Spleen (tissue), 11 donors: ENCODE data around the gene ORC1. TPM values are rescaled to one million over a fixed set of nuclear protein-coding genes. Genes with fewer than 3 reads are reported as not detected.

Experiments
- DNase-seq: peaks from one replicate; pipeline ENCODE4 v3.0.0-alpha.2; 2020
- H3K27ac ChIP-seq, 8 donors: fragments of 200-600 bp; sonication (generic) in 7 of 8; 1 replicate in 4 of 8; 2 replicates in 4 of 8; pipeline versions ENCODE4 v1.5.0 to v1.8.0; 2016 to 2021; ENCODE audit warnings: inconsistent platforms in 4 of 8, mild to moderate bottlenecking in 4 of 8, moderate library complexity in 1 of 8
- H3K27me3 ChIP-seq, 7 donors: fragments of 200-600 bp; sonication (generic) in 6 of 7; replicated peaks in 1 of 7; 1 replicate in 4 of 7; 2 replicates in 3 of 7; pipeline versions ENCODE4 v1.5.0 to v1.8.0; 2016 to 2021; ENCODE audit warnings: inconsistent platforms in 3 of 7, mild to moderate bottlenecking in 1 of 7
- H3K36me3 ChIP-seq, 6 donors: fragments of 200-600 bp; sonication (generic) in 5 of 6; 1 replicate in 4 of 6; 2 replicates in 2 of 6; pipeline versions ENCODE4 v1.5.0 to v1.8.0; 2016 to 2021; ENCODE audit warnings: inconsistent platforms in 2 of 6
- H3K4me1 ChIP-seq, 6 donors: fragments of 200-600 bp; sonication (generic) in 5 of 6; 1 replicate in 3 of 6; 2 replicates in 3 of 6; pipeline versions ENCODE4 v1.5.0 to v1.8.0; 2016 to 2021; ENCODE audit warnings: inconsistent platforms in 3 of 6
- H3K4me3 ChIP-seq, 8 donors: fragments of 200-600 bp; sonication (generic) in 7 of 8; 1 replicate in 4 of 8; 2 replicates in 4 of 8; pipeline versions ENCODE4 v1.5.0 to v1.8.0; 2016 to 2021; ENCODE audit warnings: inconsistent platforms in 4 of 8, mild to moderate bottlenecking in 4 of 8, moderate library complexity in 2 of 8
- H3K9me3 ChIP-seq, 8 donors: fragments of 200-600 bp; sonication (generic) in 7 of 8; 1 replicate in 4 of 8; 2 replicates in 4 of 8; pipeline versions ENCODE4 v1.5.0 to v1.8.0; 2016 to 2021; ENCODE audit warnings: inconsistent platforms in 4 of 8
- CTCF ChIP-seq, 11 experiments: fragments of 200-600 bp in 7 of 11; fragments of 450-650 bp in 4 of 11; sonication (generic) in 4 of 11; IDR thresholded peaks in 8 of 11; conservative IDR thresholded peaks in 3 of 11; 1 replicate in 7 of 11; 2 replicates in 4 of 11; pipeline versions ENCODE4 v1.4.0 to v1.8.0; 2016 to 2021; ENCODE audit warnings: antibody characterized with exemption in 11 of 11, inconsistent platforms in 4 of 11, mild to moderate bottlenecking in 1 of 11
- POLR2A ChIP-seq, 3 donors: fragments of 450-650 bp; IDR thresholded peaks; one replicate each; pipeline ENCODE4 v1.5.1; 2017; ENCODE audit warnings: antibody characterized with exemption in 3 of 3, mild to moderate bottlenecking in 1 of 3
- POLR2AphosphoS5 ChIP-seq, 3 donors: sonication (generic); formaldehyde crosslinking; IDR thresholded peaks; one replicate each; pipeline ENCODE4 v1.5.1; 2017; ENCODE audit warnings: antibody characterized with exemption in 3 of 3
- WGBS, 5 donors: extraction: QIAGEN DNeasy Blood & Tissue Kit in 3 of 5; methylation state at CpG; one replicate each; pipeline versions ENCODE4 v1.1.5 to v1.1.7; 2013 to 2018; 5-methylcytosine and 5-hydroxymethylcytosine counted together
- intact Hi-C: fragments of 100-400 bp; cut with DNase I; formaldehyde crosslinking; loops from one replicate; pipeline ENCODE4 v1.15.0; 2023; ENCODE audit warnings: low total_unique reads
- polyA plus RNA-seq, 3 donors: library from polyadenylated mRNA; stranded (reverse); fragments of 200-250 nt; gene quantifications; one replicate each; pipeline ENCODE4 v1.2.1, GENCODE V29; 2013
- total RNA-seq, 7 donors: library from RNA; depleted of rRNA in 3 of 7; stranded (reverse); fragments of >200 nt in 3 of 7; fragmentation: NEBNext Ultra II Directional in 4 of 7; extraction: Animal tissue kit (Norgen Biotek cat#: 25700) in 4 of 7; gene quantifications; one replicate each; pipeline versions ENCODE4 v1.1.0 to v1.2.1, GENCODE V29; 2016 to 2021
- donor health status: healthy with polysubstance abuse.
- donor health status: DM: no; HTN: no; CAD: no; lungs with moderate emphysema.
- donor health status: DM: no; HTN: no; CAD: no.
- donor health status: Bipolar disorder and iron deficiency.
- donor health status: healthy.
- donor health status: DM: no; HTN: no; CAD: no.
- donor health status: DM: yes; HTN: yes; CAD: no.

The ORC1 gene
- total and polyA plus RNA-seq, 10 donors, result 0.60 to 5.4 (median 2.1) TPM

- H3K27ac ChIP-seq, result peak overlapping the region in 2 of 8 donors; percentile 97 to 98
- intact Hi-C loops, result no loop called here
Observed at GRCh38 chr1:52364235-52364839, 39.9 kb downstream of the ORC1 start.

DNA sequence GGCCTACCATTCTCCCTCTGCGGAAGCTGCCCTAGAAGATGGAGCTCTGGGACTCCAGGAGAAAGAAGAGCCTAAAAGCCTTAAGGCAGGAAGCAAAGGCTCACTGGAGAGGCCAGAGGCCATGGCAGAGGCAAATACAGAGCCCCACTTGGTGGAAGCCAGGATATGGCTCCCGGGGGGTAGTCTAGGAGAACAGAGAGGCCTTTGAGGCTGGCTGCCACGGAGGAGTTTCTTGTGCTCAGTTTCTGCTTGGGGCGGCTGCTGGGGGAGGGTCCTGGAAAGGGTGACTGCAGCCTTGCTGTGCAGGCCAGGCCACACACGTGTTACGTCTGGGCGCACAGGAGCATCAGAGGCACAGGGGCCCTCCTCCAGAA lies 43.6 kb downstream of the ORC1 start:
- intact Hi-C loops, result no loop called here
- TF ChIP-seq POLR2A (IDR thresholded peaks at IDR 0.05) (no peak), CTCF (IDR thresholded peaks at IDR 0.05 in 8 of 11, conservative IDR thresholded peaks at IDR 0.05 in 3 of 11) (no peak), POLR2AphosphoS5 (IDR thresholded peaks at IDR 0.05) (no peak)
- DNase-seq, result no peak
- peaks cover 7 to 29% (median 17%) of the 10 kb centered on the region in 6 donors for H3K4me1 ChIP-seq
- H3K27me3 ChIP-seq, result no peaks in the 10 kb centered on the region
- H3K36me3 ChIP-seq, result peaks cover 10 to 88% (median 72%) of the 10 kb centered on the region in 6 donors
- H3K4me3 ChIP-seq, result no peak overlapping the region
- H3K27ac ChIP-seq, result no peak overlapping the region
- WGBS, 5 donors, result 94 to 98% (median 96%) methylated on average over 7 of the region's 7 CpGs
- no peaks in the 10 kb centered on the region for H3K9me3 ChIP-seq

More at GRCh38 chr1:52364235-52364839, 39.9 kb downstream of the ORC1 start:
- Histone ChIP-seq H3K4me1 (peaks cover 11 to 56% (median 32%) of the 10 kb centered on the region in 6 donors), H3K36me3 (peaks cover under 1 to 51% (median 35%) of the 10 kb centered on the region in 6 donors), H3K4me3 (peak overlapping the region in 2 of 8 donors; percentile 72 to 82), H3K9me3 (no peaks in the 10 kb centered on the region), H3K27me3 (peaks cover 0 to 5% (median 0%) of the 10 kb centered on the region in 7 donors)
- TF ChIP-seq CTCF (IDR thresholded peaks at IDR 0.05 in 8 of 11, conservative IDR thresholded peaks at IDR 0.05 in 3 of 11) (no peak), POLR2AphosphoS5 (IDR thresholded peaks at IDR 0.05) (no peak), POLR2A (IDR thresholded peaks at IDR 0.05) (no peak)
- WGBS, 5 donors, result 86 to 92% (median 91%) methylated on average over 3 to 5 of the region's 5 CpGs
- DNase-seq, result no peak

- H3K4me1 ChIP-seq, result peaks cover 3 to 23% (median 11%) of the 10 kb centered on the region in 6 donors
- WGBS, 5 donors, result 88 to 97% (median 96%) methylated on average over 19 to 24 of the region's 24 CpGs
- no peaks in the 10 kb centered on the region for H3K9me3 ChIP-seq
- no peak overlapping the region for H3K4me3 ChIP-seq
- intact Hi-C loops, result no loop called here
- no peaks in the 10 kb centered on the region for H3K27me3 ChIP-seq
- TF ChIP-seq POLR2AphosphoS5 (IDR thresholded peaks at IDR 0.05) (peak in 1 of 3 donors; percentile 20), POLR2A (IDR thresholded peaks at IDR 0.05) (no peak)
- H3K27ac ChIP-seq, result no peak overlapping the region
- no peak for DNase-seq
- H3K36me3 ChIP-seq, result peaks cover 10 to 95% (median 79%) of the 10 kb centered on the region in 6 donors
Observed at GRCh38 chr1:52359676-52360594, 44.3 kb downstream of the ORC1 start.

DNA sequence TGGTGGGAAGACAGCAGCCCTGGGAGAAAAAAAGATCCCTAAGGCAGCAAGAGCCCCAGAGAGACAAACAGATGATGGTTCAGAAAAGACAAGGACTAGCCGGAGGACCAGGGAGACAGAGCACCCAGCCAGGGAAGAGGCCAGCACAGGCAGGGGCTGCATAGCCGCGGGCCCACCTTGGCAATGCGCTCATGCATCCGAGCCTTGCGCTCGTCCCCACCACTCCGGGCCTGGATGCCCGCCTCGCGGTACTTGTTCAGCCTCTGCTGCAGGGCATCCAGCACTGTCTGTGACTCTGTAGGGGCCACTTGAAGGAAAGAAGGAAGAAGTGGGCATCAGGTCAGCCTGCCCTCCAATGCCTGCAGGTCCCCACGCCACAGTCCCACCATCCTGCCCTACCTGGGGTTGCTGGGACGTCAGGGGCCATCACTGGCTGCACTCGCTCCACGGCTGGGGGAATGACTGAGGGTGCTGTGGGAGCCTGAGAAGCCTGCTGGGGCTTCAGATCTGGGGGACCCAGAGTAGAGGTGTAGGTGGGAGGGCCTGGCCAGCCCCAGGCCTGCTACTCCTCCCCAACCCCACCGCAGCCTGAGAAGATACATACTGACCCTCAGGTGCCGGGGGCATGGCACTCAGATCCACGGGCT lies 45.2 kb downstream of the ORC1 start:
- no peaks in the 10 kb centered on the region for H3K27me3 ChIP-seq
- DNase-seq, result no peak
- peaks cover 0 to 14% (median 2%) of the 10 kb centered on the region in 6 donors for H3K4me1 ChIP-seq
- intact Hi-C loops, result no loop called here
- no peaks in the 10 kb centered on the region for H3K9me3 ChIP-seq
- 92 to 98% (median 96%) methylated on average over 17 to 18 of the region's 18 CpGs for WGBS, 5 donors
- H3K4me3 ChIP-seq, result no peak overlapping the region
- peaks cover 10 to 100% (median 88%) of the 10 kb centered on the region in 6 donors for H3K36me3 ChIP-seq
- H3K27ac ChIP-seq, result no peak overlapping the region
- TF ChIP-seq POLR2A (IDR thresholded peaks at IDR 0.05) (no peak), POLR2AphosphoS5 (IDR thresholded peaks at IDR 0.05) (peak in 1 of 3 donors; percentile 45)
